Measurements from ENCODE around the gene ELP5. TPM values are rescaled to one million over a fixed set of nuclear protein-coding genes. Genes with fewer than 3 reads are reported as not detected.
A peak's percentile ranks its signal among the peaks of the same experiment; 100 is the strongest.

Gene ELP5, protein sequence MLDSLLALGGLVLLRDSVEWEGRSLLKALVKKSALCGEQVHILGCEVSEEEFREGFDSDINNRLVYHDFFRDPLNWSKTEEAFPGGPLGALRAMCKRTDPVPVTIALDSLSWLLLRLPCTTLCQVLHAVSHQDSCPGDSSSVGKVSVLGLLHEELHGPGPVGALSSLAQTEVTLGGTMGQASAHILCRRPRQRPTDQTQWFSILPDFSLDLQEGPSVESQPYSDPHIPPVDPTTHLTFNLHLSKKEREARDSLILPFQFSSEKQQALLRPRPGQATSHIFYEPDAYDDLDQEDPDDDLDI
- 100 to 1,000 TPM in 1 of 4 donors, 10 to 100 TPM in 3; 37.9 to 100 (median 82.9) TPM for total RNA-seq
- 41.7 TPM for polyA plus RNA-seq
- long read RNA-seq, donor 1, transcript ELP5-214 (6 exons, 2,209 nt), result minor isoform, 17 of 64 reads
- long read RNA-seq, donor 1, transcript ELP5-204 (8 exons, 1,423 nt), result major isoform, 27 of 64 reads
- long read RNA-seq, donor 1, partial matches to known transcripts, result 7 of 64 reads
- long read RNA-seq, donor 1, other reads (novel, unspliced or antisense), result 7 of 64 reads
- long read RNA-seq, donor 2, transcript ELP5-210 (4 exons, 687 nt), result major isoform, 17 of 50 reads
- long read RNA-seq, donor 2, transcript ELP5-204 (8 exons, 1,423 nt), result minor isoform, 15 of 50 reads
- long read RNA-seq, donor 2, partial matches to known transcripts, result 5 of 50 reads
- long read RNA-seq, donor 2, other reads (novel, unspliced or antisense), result 6 of 50 reads
- long read RNA-seq, donor 3, transcript ELP5-204 (8 exons, 1,423 nt), result minor isoform, 27 of 113 reads
- long read RNA-seq, donor 3, transcript ELP5-210 (4 exons, 687 nt), result minor isoform, 13 of 113 reads
- long read RNA-seq, donor 3, transcript ELP5-214 (6 exons, 2,209 nt), result major isoform, 49 of 113 reads
- long read RNA-seq, donor 3, partial matches to known transcripts, result 5 of 113 reads
- long read RNA-seq, donor 3, other reads (novel, unspliced or antisense), result 11 of 113 reads
- long read RNA-seq, donor 4, transcript ELP5-204 (8 exons, 1,423 nt), result minor isoform, 8 of 47 reads
- long read RNA-seq, donor 4, transcript ELP5-210 (4 exons, 687 nt), result major isoform, 26 of 47 reads
- long read RNA-seq, donor 4, partial matches to known transcripts, result 1 of 47 reads
- long read RNA-seq, donor 4, other reads (novel, unspliced or antisense), result 5 of 47 reads

DNA sequence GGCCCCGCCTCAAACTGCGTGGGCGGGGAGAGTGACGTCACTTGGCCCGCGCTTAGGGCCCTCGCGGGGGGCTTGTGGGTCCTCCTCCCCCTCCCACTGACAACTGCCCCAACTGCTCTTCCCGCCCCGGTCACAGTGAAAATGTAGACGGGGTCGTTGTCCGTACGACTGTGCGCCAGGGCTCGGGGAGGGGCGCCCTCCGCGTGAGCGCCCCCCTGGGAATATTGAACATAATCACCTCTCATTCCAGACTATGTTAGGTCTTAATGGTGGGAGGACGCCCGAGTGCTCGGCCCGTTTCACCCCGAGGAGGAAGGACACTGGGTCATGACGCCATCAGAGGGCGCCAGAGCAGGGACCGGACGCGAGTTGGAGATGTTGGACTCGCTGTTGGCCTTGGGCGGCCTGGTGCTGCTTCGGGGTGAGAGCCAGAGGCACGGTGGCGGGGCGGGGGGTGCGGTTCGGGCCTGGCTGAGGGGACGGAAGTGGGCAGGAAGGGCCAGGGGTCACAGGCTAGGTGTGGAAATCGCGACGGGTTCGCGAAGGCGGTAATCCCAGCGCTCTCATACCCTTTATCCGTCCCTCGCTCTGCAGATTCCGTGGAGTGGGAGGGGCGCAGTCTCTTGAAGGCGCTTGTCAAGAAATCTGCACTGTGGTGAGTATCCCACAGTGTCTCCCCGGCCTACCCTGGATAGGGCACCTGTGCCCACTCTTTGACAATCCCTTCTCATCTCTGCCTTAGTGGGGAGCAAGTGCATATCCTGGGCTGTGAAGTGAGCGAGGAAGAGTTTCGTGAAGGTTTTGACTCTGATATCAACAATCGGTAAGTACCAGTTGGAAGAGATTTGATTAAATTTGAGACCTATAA is at the start of gene ELP5:
ELP5 (plus strand) TSS at position 40 of the 868 bp plus-strand sequence; CDS start at position 376, 336 bp downstream.
- no peaks in the 10 kb centered on the region for H3K27me3 ChIP-seq (ENCODE audit: control insufficient read depth, insufficient read depth)
- H3K9me3 ChIP-seq (ENCODE audit: control insufficient read depth, low read length), result no peaks in the 10 kb centered on the region
- peaks cover 13% of the 10 kb centered on the region for H3K4me1 ChIP-seq (ENCODE audit: control insufficient read depth, insufficient read depth, low read length)
- under 1% methylated on average over 55 of the region's 55 CpGs for WGBS
- DNase-seq (peak; percentile 96 to 98 (median 98)), ATAC-seq (peak; percentile 82 to 84)
- H3K4me3 ChIP-seq (ENCODE audit: low read length), result peak within 1 kb of the TSS; percentile 97
- intact Hi-C loops (cut with DNase I), result no loop called here
- peak within 1 kb of the TSS; percentile 99 for H3K27ac ChIP-seq (ENCODE audit: low read length)

DNA sequence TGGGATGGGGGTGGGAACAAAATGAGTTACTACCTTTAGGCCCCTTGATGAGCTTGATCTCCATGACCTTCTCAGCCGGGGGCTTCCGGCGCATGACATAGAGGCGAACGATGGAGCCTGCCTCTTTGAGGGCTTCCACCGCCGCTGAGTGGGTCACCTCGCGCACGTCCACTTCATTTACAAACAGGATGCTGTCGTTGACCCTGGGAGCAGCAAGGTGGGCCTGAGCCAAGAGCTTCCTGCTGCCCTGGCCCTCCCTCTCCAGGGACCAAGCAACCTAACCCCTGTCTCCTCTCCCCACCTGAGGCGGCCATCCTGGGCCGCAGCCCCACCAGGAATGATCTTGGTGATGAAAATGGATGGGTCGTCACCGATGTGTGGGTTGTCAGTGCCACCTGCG is 48.6 kb upstream of the ELP5 start:
- no peak overlapping the region for H3K4me3 ChIP-seq (ENCODE audit: low read length)

DNA sequence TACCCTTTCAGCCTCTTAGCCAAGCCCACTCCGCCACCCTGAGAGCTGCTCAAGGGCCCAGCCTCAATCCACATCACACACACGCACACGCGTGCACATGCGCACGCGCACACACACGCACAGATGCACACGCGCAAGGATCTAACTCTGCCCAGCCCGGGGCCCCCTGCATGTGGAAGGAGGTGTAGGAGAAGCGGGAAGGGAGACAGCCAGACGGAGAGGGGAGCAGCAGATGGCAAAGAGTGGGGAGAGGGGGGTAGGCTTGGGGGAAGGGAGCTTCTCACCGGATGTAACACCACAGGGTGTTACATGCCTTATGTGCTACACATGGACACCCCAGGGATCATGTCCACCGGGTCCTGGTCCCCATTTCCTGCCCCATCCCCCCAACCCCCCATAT is 47.7 kb upstream of the ELP5 start:
- no peaks in the 10 kb centered on the region for H3K4me1 ChIP-seq (ENCODE audit: control insufficient read depth, insufficient read depth, low read length)
- ATAC-seq, result peak; percentile 3 to 6
- H3K9me3 ChIP-seq (ENCODE audit: control insufficient read depth, low read length), result no peaks in the 10 kb centered on the region
- peak in 2 of 3 donors; percentile 64 to 65 for DNase-seq
- no peak overlapping the region for H3K27ac ChIP-seq (ENCODE audit: low read length)
- 77% methylated on average over 15 of the region's 15 CpGs for WGBS
- H3K27me3 ChIP-seq (ENCODE audit: control insufficient read depth, insufficient read depth), result no peaks in the 10 kb centered on the region
- intact Hi-C loops (cut with DNase I), result no loop called here
- peak overlapping the region; percentile 21 for H3K4me3 ChIP-seq (ENCODE audit: low read length)

More for the DNA sequence above, 48.6 kb upstream of the ELP5 start:
- Histone ChIP-seq H3K27ac (ENCODE audit: low read length) (no peak overlapping the region), H3K27me3 (ENCODE audit: control insufficient read depth, insufficient read depth) (no peaks in the 10 kb centered on the region), H3K4me1 (ENCODE audit: control insufficient read depth, insufficient read depth, low read length) (no peaks in the 10 kb centered on the region), H3K9me3 (ENCODE audit: control insufficient read depth, low read length) (no peaks in the 10 kb centered on the region)
- intact Hi-C loops (cut with DNase I), result no loop called here
- ATAC-seq (no peak), DNase-seq (peak; percentile 10 to 54 (median 42))
- 89% methylated on average over 16 of the region's 16 CpGs for WGBS

DNA sequence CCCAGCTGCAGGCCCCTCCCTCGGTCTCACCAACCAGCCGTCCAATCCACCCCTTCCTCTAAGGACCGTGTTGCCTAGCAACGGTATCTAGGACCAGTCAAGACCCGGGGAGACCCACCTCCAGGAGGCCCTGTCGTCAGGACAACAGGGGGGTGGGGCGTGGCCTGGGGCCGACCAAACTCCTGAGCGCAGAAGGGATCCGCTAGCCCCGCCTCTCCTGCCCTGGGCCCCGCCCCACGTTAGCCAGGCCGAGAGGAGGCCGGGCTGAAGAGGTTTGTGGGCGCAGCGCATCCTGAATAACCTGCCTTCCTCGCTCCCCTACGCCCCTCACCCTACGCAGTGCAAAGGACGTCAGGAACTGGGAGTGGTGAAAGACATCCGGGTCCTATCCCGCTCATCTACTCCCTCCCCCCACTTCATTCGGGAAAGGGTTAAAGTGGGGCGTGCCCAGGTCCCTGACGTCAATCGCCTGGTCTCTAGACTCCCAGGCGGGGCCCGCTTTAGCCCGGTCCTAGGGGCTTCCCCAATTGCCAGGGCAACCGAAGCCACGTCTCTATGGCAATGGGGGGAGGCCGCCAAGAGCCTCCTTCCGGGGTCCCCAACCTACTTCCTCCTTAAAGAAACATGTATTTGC is 47.1 kb upstream of the ELP5 start:
- 1% methylated on average over 34 of the region's 34 CpGs for WGBS
- Histone ChIP-seq H3K27ac (ENCODE audit: low read length) (peak overlapping the region; percentile 1), H3K4me3 (ENCODE audit: low read length) (peak overlapping the region; percentile 21), H3K4me1 (ENCODE audit: control insufficient read depth, insufficient read depth, low read length) (no peaks in the 10 kb centered on the region), H3K27me3 (ENCODE audit: control insufficient read depth, insufficient read depth) (no peaks in the 10 kb centered on the region), H3K9me3 (ENCODE audit: control insufficient read depth, low read length) (no peaks in the 10 kb centered on the region)
- DNase-seq, result peak; percentile 93 to 98 (median 97)
- intact Hi-C loops (cut with DNase I), result no loop called here
- peak; percentile 90 to 92 for ATAC-seq

DNA sequence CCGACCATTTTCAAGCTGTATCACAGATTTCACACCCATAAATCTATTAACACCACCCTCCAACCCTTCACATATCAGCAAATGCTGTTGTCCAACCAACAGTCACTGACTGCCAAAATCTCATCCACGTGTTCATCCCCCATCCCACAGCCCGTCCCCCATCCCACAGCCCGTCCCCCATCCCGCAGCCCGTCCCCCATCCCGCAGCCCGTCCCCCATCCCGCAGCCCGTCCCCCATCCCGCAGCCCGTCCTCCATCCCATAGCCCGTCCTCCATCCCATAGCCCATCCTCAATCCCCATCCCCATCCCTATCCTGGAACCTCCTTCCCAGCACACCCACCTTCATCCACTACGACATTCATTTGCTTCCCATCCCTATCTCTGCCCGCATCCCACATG is 46.5 kb upstream of the ELP5 start:
- Histone ChIP-seq H3K9me3 (ENCODE audit: control insufficient read depth, low read length) (no peaks in the 10 kb centered on the region), H3K27me3 (ENCODE audit: control insufficient read depth, insufficient read depth) (no peaks in the 10 kb centered on the region), H3K27ac (ENCODE audit: low read length) (no peak overlapping the region), H3K4me1 (ENCODE audit: control insufficient read depth, insufficient read depth, low read length) (no peaks in the 10 kb centered on the region), H3K4me3 (ENCODE audit: low read length) (peak overlapping the region; percentile 21)
- DNase-seq (peak in 2 of 3 donors; percentile 21 to 48), ATAC-seq (no peak)
- intact Hi-C loops (cut with DNase I), result no loop called here
- WGBS, result 40% methylated on average over 15 of the region's 15 CpGs

DNA sequence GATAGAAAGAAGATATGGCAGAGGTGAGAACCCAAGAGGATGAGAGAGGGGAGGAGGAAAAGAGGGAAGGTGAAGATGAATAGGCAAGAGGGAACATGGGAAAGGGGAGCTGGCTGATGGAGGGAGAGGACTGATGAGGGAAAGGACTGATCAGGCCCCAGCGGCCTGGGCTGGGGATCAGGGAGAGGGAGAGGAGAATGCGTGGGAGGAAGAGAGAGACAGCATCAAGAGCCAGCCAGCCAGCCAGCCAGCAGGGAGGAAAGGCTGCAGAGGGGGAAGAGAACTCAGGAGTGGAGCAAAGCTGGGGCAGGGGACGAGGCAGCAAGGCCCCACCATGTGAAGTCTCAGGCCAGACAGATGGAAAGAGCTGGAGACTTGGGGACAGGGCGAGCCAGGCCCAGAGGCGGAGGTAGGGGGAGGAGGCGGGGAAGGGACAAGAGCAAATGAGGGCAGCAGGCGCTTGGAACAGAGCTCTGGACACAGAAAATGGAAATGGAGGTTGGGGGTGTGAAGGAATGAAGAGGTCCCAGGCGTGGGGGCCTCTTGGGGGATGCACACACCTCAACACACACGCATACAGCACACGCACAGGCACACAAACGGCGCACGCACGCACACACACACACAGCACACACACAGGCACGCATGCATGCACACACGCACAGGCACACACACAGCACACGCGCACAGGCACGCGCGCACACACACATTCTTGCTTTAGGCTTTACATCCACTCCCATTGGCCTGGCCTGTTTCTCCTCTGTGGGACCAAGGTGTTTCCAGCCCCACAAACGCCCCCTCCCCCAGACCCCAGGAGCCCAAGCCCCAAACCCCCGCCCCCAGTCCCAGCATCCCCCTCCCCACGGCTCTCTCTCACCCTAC is 44.7 kb upstream of the ELP5 start:
- 63% methylated on average over 24 of the region's 24 CpGs for WGBS
- Histone ChIP-seq H3K4me3 (ENCODE audit: low read length) (no peak overlapping the region), H3K4me1 (ENCODE audit: control insufficient read depth, insufficient read depth, low read length) (no peaks in the 10 kb centered on the region), H3K27ac (ENCODE audit: low read length) (no peak overlapping the region), H3K9me3 (ENCODE audit: control insufficient read depth, low read length) (no peaks in the 10 kb centered on the region), H3K27me3 (ENCODE audit: control insufficient read depth, insufficient read depth) (no peaks in the 10 kb centered on the region)
- DNase-seq (peak in 2 of 3 donors; percentile 13 to 72), ATAC-seq (no peak)
- intact Hi-C loops (cut with DNase I), result no loop called here

DNA sequence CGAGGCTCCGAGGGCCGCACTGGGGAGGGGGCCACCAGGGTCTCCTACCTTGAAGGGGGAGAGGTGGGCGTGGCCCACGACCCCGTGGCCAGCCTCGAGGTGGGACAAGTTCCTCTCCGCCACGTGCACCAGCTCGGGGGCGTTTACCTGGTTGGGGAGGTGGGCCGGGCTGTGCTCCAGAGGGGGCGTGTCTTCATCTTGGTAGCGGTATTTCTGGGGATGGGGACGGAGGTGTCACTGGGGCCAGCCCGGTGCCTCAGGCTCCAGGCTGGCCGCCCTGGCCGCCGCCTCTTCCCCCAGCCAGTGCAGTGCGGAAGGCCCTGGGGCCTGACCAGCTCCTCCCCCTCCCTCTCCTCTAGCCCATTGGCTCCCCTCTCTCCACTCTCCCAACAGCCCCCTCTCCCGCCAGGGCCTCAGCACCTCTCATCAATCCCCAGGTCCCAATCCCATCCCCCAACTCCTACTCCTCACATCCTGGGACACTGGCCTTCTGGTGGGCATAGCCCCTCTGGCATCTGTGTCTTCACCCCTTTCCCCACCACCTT is 43.9 kb upstream of the ELP5 start:
- Histone ChIP-seq H3K9me3 (ENCODE audit: control insufficient read depth, low read length) (no peaks in the 10 kb centered on the region), H3K4me3 (ENCODE audit: low read length) (no peak overlapping the region), H3K27me3 (ENCODE audit: control insufficient read depth, insufficient read depth) (no peaks in the 10 kb centered on the region), H3K4me1 (ENCODE audit: control insufficient read depth, insufficient read depth, low read length) (no peaks in the 10 kb centered on the region), H3K27ac (ENCODE audit: low read length) (no peak overlapping the region)
- DNase-seq (peak in 2 of 3 donors; percentile 24 to 74), ATAC-seq (no peak)
- WGBS, result 58% methylated on average over 21 of the region's 21 CpGs
- intact Hi-C loops (cut with DNase I), result no loop called here

DNA sequence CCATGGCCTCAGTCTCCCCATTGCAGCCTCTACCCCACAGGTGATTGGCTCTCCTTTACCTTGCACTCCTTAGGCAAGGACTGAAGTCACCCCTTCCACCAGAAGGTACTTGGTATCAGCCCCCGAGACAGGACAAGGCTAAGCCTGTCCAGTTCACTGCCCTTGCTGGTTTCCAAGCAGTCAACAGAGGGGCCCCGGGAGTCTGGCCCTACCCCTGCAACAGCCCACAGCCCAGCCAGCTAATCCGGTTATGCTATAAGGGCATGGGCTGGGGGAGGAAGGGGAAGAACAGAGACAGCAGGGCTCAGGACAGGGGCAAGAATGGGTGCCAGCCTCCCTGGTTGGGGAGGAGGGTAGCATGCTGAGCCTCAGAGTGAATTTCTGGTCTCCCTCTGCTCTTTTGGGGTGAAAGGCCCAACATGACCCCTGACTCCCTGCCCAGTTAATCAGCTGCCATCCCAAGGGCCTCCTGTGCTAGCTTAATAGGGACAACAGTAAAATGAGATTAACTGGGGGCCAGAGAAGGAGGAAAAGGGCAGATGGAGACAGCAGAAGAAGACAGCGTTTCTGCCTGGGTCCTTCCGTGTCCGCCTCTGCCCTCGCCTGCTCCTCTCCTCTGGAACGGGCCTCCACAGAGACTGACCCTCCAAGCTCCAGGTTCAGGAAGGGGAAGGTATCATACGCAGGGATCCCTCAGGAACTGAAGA is 43.1 kb upstream of the ELP5 start:
- Histone ChIP-seq H3K27ac (ENCODE audit: low read length) (no peak overlapping the region), H3K27me3 (ENCODE audit: control insufficient read depth, insufficient read depth) (no peaks in the 10 kb centered on the region), H3K9me3 (ENCODE audit: control insufficient read depth, low read length) (no peaks in the 10 kb centered on the region), H3K4me1 (ENCODE audit: control insufficient read depth, insufficient read depth, low read length) (no peaks in the 10 kb centered on the region), H3K4me3 (ENCODE audit: low read length) (no peak overlapping the region)
- intact Hi-C loops (cut with DNase I), result no loop called here
- 86% methylated on average over 9 of the region's 9 CpGs for WGBS
- ATAC-seq (no peak), DNase-seq (peak in 2 of 3 donors; percentile 6 to 33)

All from right cardiac atrium (tissue), 5 donors.